PC-3 (cell line): Measurements from ENCODE around the gene ADAMTS6. TPM values are rescaled to one million over a fixed set of nuclear protein-coding genes. Genes with fewer than 3 reads are reported as not detected.

Experiments
- ATAC-seq: fragments of 200-7000 bp; cut with Tn5 transposase; 2 replicates; pipeline ENCODE4 v1.9.1; 2020; ENCODE audit warnings: mild to moderate bottlenecking, moderate library complexity
- BruUV-seq: library from RNA; stranded (reverse); fragments of 400-500 nt; replicated peaks from 2 replicates; lab custom pipeline; 2021; lab: Mats Ljungman, UMichigan
- CTCF ChIA-PET: fragments of 300-600 bp; sonication (Branson Sonifier 250); formaldehyde crosslinking; loops from one replicate; lab custom pipeline; 2022; ENCODE audit warnings: antibody characterized with exemption; lab: Charles Lee
- POLR2A ChIA-PET: fragments of 300-600 bp; sonication (Branson Sonifier 250); formaldehyde crosslinking; loops from one replicate; lab custom pipeline; 2022; ENCODE audit warnings: antibody characterized with exemption; ENCODE audit not compliant: unreplicated experiment; lab: Charles Lee
- DNase-seq: peaks from one replicate; pipeline ENCODE4 v3.0.0-alpha.2; 2015
- H2AFZ ChIP-seq: fragments of 300-600 bp; sonication (generic); 2 replicates; pipeline ENCODE4 v1.6.0; 2016; ENCODE audit warnings: antibody characterized with exemption, low read length
- H3F3A ChIP-seq: fragments of 300-600 bp; sonication (generic); one replicate; pipeline ENCODE4 v1.6.0; 2017; ENCODE audit warnings: antibody characterized with exemption, low read length, control low read depth, mild to moderate bottlenecking; ENCODE audit not compliant: unreplicated experiment
- H3K27ac ChIP-seq: fragments of 300-600 bp; sonication (generic); 2 replicates; pipeline ENCODE4 v1.5.1; 2016; ENCODE audit warnings: mild to moderate bottlenecking, low read length
- H3K27me3 ChIP-seq: fragments of 300-600 bp; sonication (generic); 2 replicates; pipeline ENCODE4 v1.6.1; 2016; ENCODE audit warnings: low read length, mixed read lengths
- H3K36me3 ChIP-seq: fragments of 300-600 bp; sonication (generic); 2 replicates; pipeline ENCODE4 v1.6.1; 2016; ENCODE audit warnings: low read depth, mixed run types, low read length, mixed read lengths
- H3K4me1 ChIP-seq: fragments of 300-600 bp; sonication (generic); 2 replicates; pipeline ENCODE4 v1.5.1; 2016; ENCODE audit warnings: low read length; ENCODE audit not compliant: insufficient read depth
- H3K4me2 ChIP-seq: fragments of 300-600 bp; sonication (generic); 2 replicates; pipeline ENCODE4 v1.6.0; 2016; ENCODE audit warnings: low read length
- H3K4me3 ChIP-seq: fragments of 300-600 bp; sonication (generic); 2 replicates; pipeline ENCODE4 v1.5.1; 2016; ENCODE audit warnings: mild to moderate bottlenecking, low read length, mixed read lengths
- H3K79me2 ChIP-seq: fragments of 300-600 bp; sonication (generic); 2 replicates; pipeline ENCODE4 v1.6.1; 2017; ENCODE audit warnings: low read length, mixed read lengths
- H3K9ac ChIP-seq: fragments of 300-600 bp; sonication (generic); 2 replicates; pipeline ENCODE4 v1.6.0; 2016; ENCODE audit warnings: mild to moderate bottlenecking, low read length
- H3K9me2 ChIP-seq: fragments of 300-600 bp; sonication (generic); replicated peaks from 2 replicates; pipeline ENCODE4 v1.6.1; 2016; ENCODE audit warnings: mixed run types, low read length, mixed read lengths
- H3K9me3 ChIP-seq: fragments of 300-600 bp; sonication (generic); 2 replicates; pipeline ENCODE4 v1.6.1; 2016; ENCODE audit warnings: low read length, mixed read lengths
- H4K20me1 ChIP-seq: fragments of 300-600 bp; sonication (generic); 2 replicates; pipeline ENCODE4 v1.6.1; 2016; ENCODE audit warnings: low read length, mixed read lengths
- CTCF ChIP-seq: fragments of 300-600 bp; sonication (generic); conservative IDR thresholded peaks from 2 replicates; pipeline ENCODE4 v1.5.1; 2017; ENCODE audit warnings: antibody characterized with exemption, low read depth, mild to moderate bottlenecking, low read length
- EZH2 ChIP-seq: fragments of 300-600 bp; sonication (generic); IDR thresholded peaks from one replicate; pipeline ENCODE4 v1.6.1; 2017; ENCODE audit warnings: antibody characterized with exemption, mild to moderate bottlenecking, low read length; ENCODE audit not compliant: unreplicated experiment
- EZH2phosphoT487 ChIP-seq: fragments of 300-600 bp; sonication (generic); IDR thresholded peaks from 2 replicates; pipeline ENCODE4 v1.6.1; 2018; ENCODE audit warnings: mild to moderate bottlenecking, antibody characterized with exemption, low read length, borderline replicate concordance
- intact Hi-C: fragments of 100-400 bp; cut with micrococcal nuclease; formaldehyde crosslinking; loops from 2 replicates; pipeline ENCODE4 v1.9.0; 2023
- total RNA-seq: library from RNA; depleted of rRNA; stranded (reverse); fragments of >200 nt; gene quantifications from 2 replicates; pipeline ENCODE4 v1.2.3, GENCODE V29; 2014

The ADAMTS6 gene
- total RNA-seq, 1 experiment from 2014 or later: 1.7 TPM

- no peaks in the 10 kb centered on the region for H3K9me3 ChIP-seq
- no TSS peak for BruUV-seq
- no peaks in the 10 kb centered on the region for H3F3A ChIP-seq
- H3K4me1 ChIP-seq: no peaks in the 10 kb centered on the region
- H3K27me3 ChIP-seq: no peaks in the 10 kb centered on the region
- ATAC-seq (no peak), DNase-seq (no peak)
- TF ChIP-seq EZH2: no peak
- no peak for TF ChIP-seq CTCF
- TF ChIP-seq EZH2phosphoT487: no peak
- H3K79me2 ChIP-seq: no peaks in the 10 kb centered on the region
- no peaks in the 10 kb centered on the region for H4K20me1 ChIP-seq
- no peak overlapping the region for H3K4me3 ChIP-seq
- no peaks in the 10 kb centered on the region for H3K9me2 ChIP-seq
- POLR2A ChIA-PET: no interaction called here
- intact Hi-C loops: no loop called here
- no peak overlapping the region for H2AFZ ChIP-seq
- H3K27ac ChIP-seq: no peak overlapping the region
- no peak overlapping the region for H3K9ac ChIP-seq
- no peak overlapping the region for H3K4me2 ChIP-seq
- H3K36me3 ChIP-seq: no peaks in the 10 kb centered on the region
- CTCF ChIA-PET: no interaction called here
These were observed 355.9 kb downstream of the ADAMTS6 start for GRCh38 chr5:65125591-65126541.

- DNase-seq: no peak
- Histone ChIP-seq H3K4me3 (no peak overlapping the region), H3K9me3 (no peaks in the 10 kb centered on the region), H4K20me1 (no peaks in the 10 kb centered on the region), H3K36me3 (no peaks in the 10 kb centered on the region), H3F3A (no peaks in the 10 kb centered on the region), H3K27ac (no peak overlapping the region), H3K9ac (no peak overlapping the region), H3K4me1 (no peaks in the 10 kb centered on the region), H2AFZ (no peak overlapping the region), H3K27me3 (no peaks in the 10 kb centered on the region), H3K4me2 (no peak overlapping the region), H3K79me2 (no peaks in the 10 kb centered on the region), H3K9me2 (no peaks in the 10 kb centered on the region)
- intact Hi-C loops: no loop called here
- no TSS peak for BruUV-seq
- no peak for TF ChIP-seq CTCF
- TF ChIP-seq EZH2: no peak
- no peak for TF ChIP-seq EZH2phosphoT487
- ChIA-PET CTCF (no interaction called here), POLR2A (no interaction called here)
- ATAC-seq: no peak
These were observed 359.8 kb downstream of the ADAMTS6 start for GRCh38 chr5:65121880-65122436.
